A549 treated with DMSO at 1 μM for 4 hours (cell line): ENCODE measurements around the gene SCYGR1. TPM values are rescaled to one million over a fixed set of nuclear protein-coding genes. Genes with fewer than 3 reads are reported as not detected.

ENCODE experiments used
- total RNA-seq: library from RNA; stranded (reverse); fragments of 200-300 nt; extraction: Qiagen RNA extraction; gene quantifications from 5 replicates; pipeline ENCODE4 v1.2.3, GENCODE V29; 2022; ENCODE audit warnings: low read depth

The SCYGR1 gene
- not detected in 5 replicates for total RNA-seq

DNA sequence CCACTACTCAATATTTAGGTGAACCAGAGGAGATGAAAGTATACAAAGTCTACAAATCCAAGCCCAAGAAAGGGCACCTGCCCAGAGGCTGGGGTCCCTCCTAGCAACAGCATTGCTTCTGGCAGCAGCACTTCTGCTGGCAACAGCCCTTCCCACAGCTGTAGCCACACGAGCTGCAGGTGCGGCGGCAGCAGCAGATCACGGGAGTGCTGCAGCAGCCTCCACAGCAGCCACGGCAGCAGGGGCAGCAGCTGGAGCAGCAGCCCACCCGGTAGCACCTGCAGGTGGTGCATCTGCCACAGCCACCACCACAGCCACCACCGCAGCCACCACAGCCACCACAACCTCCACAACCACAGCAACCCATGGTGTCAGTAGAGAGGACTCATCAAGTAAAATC, at the start of gene SCYGR1:
SCYGR1 (minus strand) TSS at position 367 of the 400 bp plus-strand sequence; CDS start at position 367, 0 bp downstream.

DNA sequence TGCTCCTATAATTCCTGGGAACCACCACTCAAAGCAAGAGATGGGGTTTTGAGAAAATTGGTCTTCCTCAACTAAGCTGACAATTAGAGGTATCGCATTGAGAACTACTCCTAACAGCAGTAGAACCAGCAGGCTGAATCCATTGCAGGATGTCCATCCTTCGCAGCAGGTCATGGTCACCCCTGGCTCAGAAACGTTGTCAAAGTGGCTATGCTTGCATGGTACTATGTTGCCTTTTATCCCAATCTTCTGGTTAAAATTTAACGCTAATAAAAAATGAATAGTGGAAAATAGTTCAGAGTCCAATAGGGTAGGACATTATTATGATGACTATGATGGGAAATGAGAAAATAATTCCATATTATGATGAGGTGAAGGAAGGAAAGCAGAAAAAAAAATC, 8.7 kb downstream of the SCYGR1 start, which contains the start of gene TM4SF20:
TM4SF20 (minus strand) TSS at position 212 of the 400 bp plus-strand sequence; CDS start at position 174, 38 bp downstream.

Other genes with a start within 250 kb of the SCYGR1 start
- gene COL4A4, start 223.7 kb downstream of the SCYGR1 start, total RNA-seq: 0.89 to 2.7 TPM (median 1.9 TPM) in 5 replicates
- 0.40 to 1.0 TPM (median 0.72 TPM) in 5 replicates for gene COL4A3, start 223.3 kb downstream of the SCYGR1 start, total RNA-seq
- 107 to 119 TPM (median 114 TPM) in 5 replicates for gene MFF, start 62.7 kb downstream of the SCYGR1 start, total RNA-seq
- gene TM4SF20, start 8.6 kb downstream of the SCYGR1 start, total RNA-seq: 8.0 to 11.5 TPM (median 10.6 TPM) in 5 replicates
- gene AGFG1, start 84.2 kb upstream of the SCYGR1 start, total RNA-seq: 105 to 141 TPM (median 128 TPM) in 5 replicates
- not detected in 5 replicates for gene SCYGR2, start 210.9 kb upstream of the SCYGR1 start, total RNA-seq
- not detected in 5 replicates for gene SCYGR3, start 226.9 kb upstream of the SCYGR1 start, total RNA-seq
- not detected in 5 replicates for gene SCYGR4, start 229.5 kb upstream of the SCYGR1 start, total RNA-seq